Right lobe of liver (tissue), 6 donors: ENCODE measurements around the gene PODXL. TPM values are rescaled to one million over a fixed set of nuclear protein-coding genes. Genes with fewer than 3 reads are reported as not detected.

ENCODE experiments used
- ATAC-seq, 4 donors: fragments of 200-7000 bp; cut with Tn5 transposase; one replicate each; pipeline ENCODE4 v1.9.1; 2020; ENCODE audit warnings: mild to moderate bottlenecking in 4 of 4, moderate library complexity in 4 of 4
- DNase-seq, 3 donors: peaks; one replicate each; pipeline ENCODE4 v3.0.0-alpha.2; 2020
- H3K27ac ChIP-seq, 3 donors: fragments of 200-600 bp; one replicate each; pipeline ENCODE4 v1.8.0; 2022
- H3K27me3 ChIP-seq, 2 donors: fragments of 200-600 bp; one replicate each; pipeline ENCODE4 v1.8.0; 2022
- H3K36me3 ChIP-seq, 4 donors: fragments of 200-600 bp; sonication (generic) in 1 of 4; one replicate each; pipeline versions ENCODE4 v1.5.1 to v1.8.0; 2017 to 2022; ENCODE audit warnings: control low read depth in 1 of 4
- H3K4me1 ChIP-seq, 4 donors: fragments of 200-600 bp; sonication (generic) in 1 of 4; one replicate each; pipeline versions ENCODE4 v1.5.1 to v1.8.0; 2017 to 2022; ENCODE audit warnings: control low read depth in 1 of 4
- H3K4me3 ChIP-seq, 3 donors: fragments of 200-600 bp; one replicate each; pipeline ENCODE4 v1.8.0; 2022
- H3K9me3 ChIP-seq, 4 donors: fragments of 200-600 bp; sonication (generic) in 1 of 4; one replicate each; pipeline versions ENCODE4 v1.5.1 to v1.8.0; 2017 to 2022; ENCODE audit warnings: control low read depth in 1 of 4
- POLR2A ChIP-seq: fragments of 450-650 bp; IDR thresholded peaks from one replicate; pipeline ENCODE4 v1.6.1; 2017; ENCODE audit warnings: antibody characterized with exemption, mild to moderate bottlenecking
- whole genome bisulfite sequencing: methylation state at CpG from one replicate; pipeline ENCODE4 v1.1.6; 2018; ENCODE audit warnings: low coverage, low lambda C conversion rate; ENCODE audit not compliant: insufficient coverage; ENCODE audit errors: missing lambda C conversion rate; 5-methylcytosine and 5-hydroxymethylcytosine counted together
- intact Hi-C, 2 donors: fragments of 100-400 bp; cut with DNase I; formaldehyde crosslinking; loops; one replicate each; pipeline versions ENCODE4 v1.11.2 to v1.14.1; 2022
- total RNA-seq, 6 experiments: library from RNA; depleted of rRNA in 2 of 6; stranded (reverse); fragments of >200 nt in 2 of 6; fragmentation: NEBNext Ultra II Directional in 3 of 6; extraction: Animal tissue kit (Norgen Biotek cat#: 25700) in 3 of 6; gene quantifications; one replicate each; pipeline versions ENCODE4 v1.1.0 to v1.2.4, GENCODE V29; 2016 to 2023
- TF ChIP-seq, protein P1 (sequence below), 4 donors: fragments of 200-600 bp in 3 of 4; fragments of 450-650 bp in 1 of 4; IDR thresholded peaks; one replicate each; pipeline versions ENCODE4 v1.5.1 to v1.8.0; 2016 to 2022; ENCODE audit warnings: antibody characterized with exemption in 4 of 4, mild to moderate bottlenecking in 2 of 4
- donor health status: DM: no; HTN: yes; CAD: no.
- donor health status: DM: no; HTN: no; CAD: no.
- donor health status: DM: no; HTN: no; CAD: no.
- donor health status: DM: no; HTN: yes; CAD: no.
- donor health status: DM: no; HTN: yes; CAD: no.

The PODXL gene
- total RNA-seq, 6 experiments from 2014 or later: 2.1 to 11.4 (median 3.4) TPM

DNA sequence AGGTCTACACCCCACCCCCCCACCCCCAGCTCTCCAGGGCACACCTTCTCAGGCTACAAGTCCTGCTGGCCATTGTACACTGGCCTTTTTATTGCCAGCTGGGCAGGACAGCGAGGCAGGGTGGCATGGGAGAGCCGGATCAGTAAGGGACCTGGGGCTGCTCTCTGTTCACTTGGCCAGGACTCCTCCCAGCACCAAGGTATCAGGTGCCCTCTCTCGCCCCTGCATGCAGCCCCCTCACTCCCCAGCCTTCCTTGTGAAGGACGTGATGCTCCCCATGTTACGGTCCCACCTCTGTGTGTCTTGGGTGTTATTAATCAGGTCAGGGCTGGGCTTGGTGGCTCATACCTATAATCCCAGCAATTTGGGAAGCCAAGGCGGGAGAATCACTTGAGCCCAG, 26.3 kb downstream of the PODXL start:
- Histone ChIP-seq H3K36me3 (no peaks in the 10 kb centered on the region), H3K27ac (no peak overlapping the region), H3K4me3 (no peak overlapping the region), H3K27me3 (no peaks in the 10 kb centered on the region), H3K9me3 (no peaks in the 10 kb centered on the region), H3K4me1 (no peaks in the 10 kb centered on the region)
- intact Hi-C loops: no loop called here
- DNase-seq (no peak), ATAC-seq (no peak)
- TF ChIP-seq, protein P1, sequence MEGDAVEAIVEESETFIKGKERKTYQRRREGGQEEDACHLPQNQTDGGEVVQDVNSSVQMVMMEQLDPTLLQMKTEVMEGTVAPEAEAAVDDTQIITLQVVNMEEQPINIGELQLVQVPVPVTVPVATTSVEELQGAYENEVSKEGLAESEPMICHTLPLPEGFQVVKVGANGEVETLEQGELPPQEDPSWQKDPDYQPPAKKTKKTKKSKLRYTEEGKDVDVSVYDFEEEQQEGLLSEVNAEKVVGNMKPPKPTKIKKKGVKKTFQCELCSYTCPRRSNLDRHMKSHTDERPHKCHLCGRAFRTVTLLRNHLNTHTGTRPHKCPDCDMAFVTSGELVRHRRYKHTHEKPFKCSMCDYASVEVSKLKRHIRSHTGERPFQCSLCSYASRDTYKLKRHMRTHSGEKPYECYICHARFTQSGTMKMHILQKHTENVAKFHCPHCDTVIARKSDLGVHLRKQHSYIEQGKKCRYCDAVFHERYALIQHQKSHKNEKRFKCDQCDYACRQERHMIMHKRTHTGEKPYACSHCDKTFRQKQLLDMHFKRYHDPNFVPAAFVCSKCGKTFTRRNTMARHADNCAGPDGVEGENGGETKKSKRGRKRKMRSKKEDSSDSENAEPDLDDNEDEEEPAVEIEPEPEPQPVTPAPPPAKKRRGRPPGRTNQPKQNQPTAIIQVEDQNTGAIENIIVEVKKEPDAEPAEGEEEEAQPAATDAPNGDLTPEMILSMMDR (IDR thresholded peaks at IDR 0.05): no peak
- no peak for TF ChIP-seq POLR2A
- whole genome bisulfite sequencing: 80% methylated on average over 1 of the region's 6 CpGs

DNA sequence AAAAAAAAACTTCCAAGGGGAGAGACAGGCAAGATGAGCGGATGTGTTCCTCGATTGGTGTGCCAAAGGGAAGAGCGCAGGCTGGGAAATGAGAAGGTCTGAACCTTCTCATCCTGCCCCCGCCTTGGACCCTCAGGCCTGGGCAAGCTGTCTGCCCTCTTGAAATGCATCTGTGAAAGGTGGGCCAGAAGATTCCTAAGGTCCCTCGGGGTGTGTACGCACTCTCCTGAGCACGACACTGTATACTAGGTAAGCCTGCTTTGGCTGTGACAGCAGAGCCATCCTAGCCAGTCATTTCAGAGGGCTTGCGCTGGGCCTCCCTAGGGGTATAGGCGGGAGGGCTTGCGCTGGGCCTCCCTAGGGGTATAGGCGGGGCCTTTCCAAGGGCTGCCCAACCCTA, 26.8 kb downstream of the PODXL start:
- DNase-seq: no peak
- TF ChIP-seq POLR2A: no peak
- TF ChIP-seq, protein P1 (IDR thresholded peaks at IDR 0.05): no peak
- no peaks in the 10 kb centered on the region for H3K9me3 ChIP-seq
- 57% methylated on average over 6 of the region's 11 CpGs for WGBS
- ATAC-seq: peak in 1 of 4 donors; percentile 20
- intact Hi-C loops: no loop called here
- no peaks in the 10 kb centered on the region for H3K36me3 ChIP-seq
- no peak overlapping the region for H3K27ac ChIP-seq
- no peaks in the 10 kb centered on the region for H3K4me1 ChIP-seq
- no peaks in the 10 kb centered on the region for H3K27me3 ChIP-seq
- no peak overlapping the region for H3K4me3 ChIP-seq

DNA sequence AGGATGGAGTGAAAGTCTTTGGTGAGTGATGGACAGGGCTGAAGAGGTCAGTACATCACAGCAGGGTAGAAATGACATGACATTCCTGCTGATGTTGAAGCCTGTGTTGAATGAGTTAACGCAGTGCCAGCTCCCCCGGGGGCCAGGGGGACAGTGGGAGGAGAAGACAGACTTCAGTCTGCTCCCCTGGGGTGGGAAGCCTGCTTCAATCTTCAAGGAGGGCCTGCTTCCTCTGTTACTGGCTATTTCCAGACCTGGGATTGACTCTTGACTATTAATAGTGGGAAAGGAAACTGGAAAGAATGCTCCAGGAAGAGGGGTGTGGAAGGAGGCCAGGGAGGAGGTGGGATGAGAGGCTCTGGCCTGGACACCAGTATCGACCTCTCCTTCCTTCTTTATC, 27.2 kb downstream of the PODXL start:
- Histone ChIP-seq H3K4me3 (no peak overlapping the region), H3K9me3 (no peaks in the 10 kb centered on the region), H3K36me3 (no peaks in the 10 kb centered on the region), H3K4me1 (no peaks in the 10 kb centered on the region), H3K27ac (no peak overlapping the region), H3K27me3 (no peaks in the 10 kb centered on the region)
- WGBS: 25% methylated on average over 3 of the region's 3 CpGs
- ATAC-seq (peak in 3 of 4 donors; percentile 24 to 43 (median 33)), DNase-seq (no peak)
- intact Hi-C loops: no loop called here
- TF ChIP-seq POLR2A: no peak
- TF ChIP-seq, protein P1 (IDR thresholded peaks at IDR 0.05): no peak

DNA sequence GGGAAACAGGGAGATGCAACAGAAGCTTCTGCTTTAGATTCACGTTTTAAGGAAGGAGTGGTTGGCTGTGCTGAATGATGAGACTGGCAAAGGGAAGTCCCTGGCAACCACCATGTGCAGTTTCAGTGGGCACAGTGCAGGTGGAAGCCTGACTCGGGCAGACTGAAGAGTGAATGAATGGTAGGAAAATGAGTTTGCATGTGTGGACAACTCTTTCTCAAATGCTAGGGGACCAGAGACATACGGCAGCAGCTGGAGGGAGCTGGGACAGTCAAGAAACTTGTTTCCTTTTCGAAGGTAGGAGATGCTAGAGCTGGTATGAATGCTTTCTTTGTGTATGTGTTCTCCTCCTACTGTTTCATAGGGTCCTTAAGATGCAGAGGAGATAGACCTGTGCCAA, 29.0 kb downstream of the PODXL start:
- TF ChIP-seq, protein P1 (IDR thresholded peaks at IDR 0.05): no peak
- no peak for TF ChIP-seq POLR2A
- ATAC-seq (no peak), DNase-seq (no peak)
- Histone ChIP-seq H3K27ac (no peak overlapping the region), H3K4me3 (no peak overlapping the region), H3K36me3 (no peaks in the 10 kb centered on the region), H3K27me3 (no peaks in the 10 kb centered on the region), H3K9me3 (no peaks in the 10 kb centered on the region), H3K4me1 (no peaks in the 10 kb centered on the region)
- intact Hi-C loops: no loop called here
- 20% methylated on average over 4 of the region's 4 CpGs for WGBS

DNA sequence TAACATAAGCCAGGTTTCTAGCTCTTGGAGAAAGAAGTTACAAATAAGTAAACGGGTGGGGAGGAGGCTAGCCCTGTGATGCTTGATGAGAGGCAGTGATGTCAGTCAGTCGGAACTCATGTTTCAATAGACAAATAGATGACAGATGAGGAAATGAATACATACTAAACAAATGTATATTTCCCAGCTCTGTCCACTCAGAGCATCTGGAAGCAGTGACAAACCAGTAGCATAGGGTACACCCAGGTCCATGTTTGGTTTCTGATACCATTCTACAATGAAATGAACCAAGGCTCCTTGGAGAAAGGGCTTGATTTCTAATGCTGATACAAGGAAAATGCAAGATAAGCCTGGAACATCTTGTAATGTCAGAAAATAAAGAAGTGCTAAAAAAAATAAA, 30.6 kb downstream of the PODXL start:
- TF ChIP-seq, protein P1 (IDR thresholded peaks at IDR 0.05): no peak
- no peak overlapping the region for H3K27ac ChIP-seq
- WGBS: 60% methylated on average over 2 of the region's 2 CpGs
- peaks cover 0 to 6% (median 0%) of the 10 kb centered on the region in 4 donors for H3K4me1 ChIP-seq
- no peaks in the 10 kb centered on the region for H3K27me3 ChIP-seq
- H3K9me3 ChIP-seq: no peaks in the 10 kb centered on the region
- intact Hi-C loops: no loop called here
- no peaks in the 10 kb centered on the region for H3K36me3 ChIP-seq
- DNase-seq (no peak), ATAC-seq (no peak)
- H3K4me3 ChIP-seq: no peak overlapping the region
